C4-2B (cell line): ENCODE results near the gene CDC42EP1.

ENCODE experiments used
- CTCF ChIP-seq: fragments of 450-650 bp; conservative IDR thresholded peaks from 2 replicates; pipeline ENCODE4 v1.5.1; 2017; ENCODE audit warnings: mild to moderate bottlenecking
- ZFX ChIP-seq: fragments of 450-650 bp; IDR thresholded peaks from 2 replicates; pipeline ENCODE4 v1.6.1; 2017

- no peak for TF ChIP-seq CTCF
- TF ChIP-seq ZFX, result no peak
Observed at GRCh38 chr22:37555029-37555428, 5.3 kb upstream of the CDC42EP1 start.
